GM19324 (cell line): ENCODE results near the gene STAT3.
A peak's percentile ranks its signal among the peaks of the same experiment; 100 is the strongest.
"Not testable (repeated sequence)": the region's sequence is repeated elsewhere in the genome, so short reads cannot be mapped to it uniquely, and the experiment has no call there.

Experiments used
- ATAC-seq: cut with Tn5 transposase; IDR thresholded peaks from one replicate; pipeline ENCODE4 v1.9.1; 2021; ENCODE audit warnings: mild to moderate bottlenecking, moderate library complexity; ENCODE audit not compliant: unreplicated experiment, low FRiP score

STAT3 gene

GRCh38 chr17:42388381-42389134, at the start of gene STAT3:
Gene STAT3 (minus strand): TSS chr17:42388442. CDS start chr17:42348516, 39,926 bp downstream.
- ATAC-seq = peak; percentile 93

GRCh38 chr17:42436391-42436790, 48.1 kb upstream of the STAT3 start:
- no peak for ATAC-seq

GRCh38 chr17:42431758-42432161, 43.5 kb upstream of the STAT3 start:
- no peak for ATAC-seq

- ATAC-seq = no peak
These were observed 41.6 kb upstream of the STAT3 start for GRCh38 chr17:42429726-42430447.

DNA sequence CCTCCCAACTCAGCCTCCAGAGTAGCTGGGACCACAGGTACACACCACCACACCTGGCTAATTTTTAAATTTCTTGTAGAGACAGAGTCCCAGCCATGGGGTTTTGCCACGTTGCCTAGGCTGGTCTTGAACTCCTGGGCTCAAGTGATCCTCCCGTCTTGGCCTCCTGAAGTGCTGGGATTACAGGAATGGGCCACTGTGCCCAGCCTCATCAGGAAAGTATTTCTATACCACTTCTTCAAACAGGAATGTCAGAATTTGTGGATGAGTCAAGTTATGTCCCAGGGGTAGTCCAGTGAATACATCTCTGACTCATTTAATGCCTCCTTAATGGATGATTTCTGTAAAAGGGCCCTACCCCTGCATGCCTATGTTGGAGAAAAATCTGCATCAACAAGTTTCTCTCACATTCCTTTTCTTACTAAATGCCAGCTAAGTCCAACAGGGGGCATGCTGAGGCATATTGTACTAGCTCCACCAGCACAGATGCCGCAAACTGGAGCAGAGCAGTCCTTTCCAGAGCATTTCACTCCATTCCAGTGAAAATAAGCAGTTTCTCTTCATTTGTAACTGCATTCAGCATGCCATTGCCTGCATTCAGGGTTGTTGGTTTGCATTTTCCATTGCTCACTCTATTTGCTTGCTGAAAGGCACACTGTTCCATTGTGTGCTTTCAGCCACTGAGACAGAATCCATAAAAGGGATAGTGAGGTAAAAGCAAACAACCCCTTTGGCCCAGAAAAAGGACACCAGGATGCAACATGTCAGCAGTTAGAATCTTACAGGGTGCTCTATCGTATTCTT, 40.1 kb upstream of the STAT3 start:
- ATAC-seq = no peak

- no peak for ATAC-seq
These were observed 36.9 kb upstream of the STAT3 start for GRCh38 chr17:42424991-42425610.

DNA sequence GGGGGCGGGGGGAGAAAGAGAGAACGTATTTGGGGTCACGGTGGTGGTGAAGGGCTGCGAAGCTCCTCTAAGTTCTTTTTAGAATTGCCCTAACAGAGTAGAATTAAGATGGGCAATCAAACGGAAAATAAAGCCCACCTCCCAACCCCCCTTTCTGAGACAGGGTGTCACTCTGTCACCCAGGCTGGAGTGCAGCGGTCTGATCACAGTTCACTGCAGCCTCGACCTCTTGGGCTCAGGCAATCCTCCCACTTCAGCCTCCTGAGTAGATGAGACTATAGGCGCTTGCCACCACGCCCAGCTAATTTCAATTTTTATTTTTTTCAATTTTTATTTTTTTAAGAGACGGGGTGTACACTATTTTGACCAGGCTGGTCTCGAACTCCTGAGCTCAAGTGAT, 35.5 kb upstream of the STAT3 start:
- ATAC-seq = no peak

DNA sequence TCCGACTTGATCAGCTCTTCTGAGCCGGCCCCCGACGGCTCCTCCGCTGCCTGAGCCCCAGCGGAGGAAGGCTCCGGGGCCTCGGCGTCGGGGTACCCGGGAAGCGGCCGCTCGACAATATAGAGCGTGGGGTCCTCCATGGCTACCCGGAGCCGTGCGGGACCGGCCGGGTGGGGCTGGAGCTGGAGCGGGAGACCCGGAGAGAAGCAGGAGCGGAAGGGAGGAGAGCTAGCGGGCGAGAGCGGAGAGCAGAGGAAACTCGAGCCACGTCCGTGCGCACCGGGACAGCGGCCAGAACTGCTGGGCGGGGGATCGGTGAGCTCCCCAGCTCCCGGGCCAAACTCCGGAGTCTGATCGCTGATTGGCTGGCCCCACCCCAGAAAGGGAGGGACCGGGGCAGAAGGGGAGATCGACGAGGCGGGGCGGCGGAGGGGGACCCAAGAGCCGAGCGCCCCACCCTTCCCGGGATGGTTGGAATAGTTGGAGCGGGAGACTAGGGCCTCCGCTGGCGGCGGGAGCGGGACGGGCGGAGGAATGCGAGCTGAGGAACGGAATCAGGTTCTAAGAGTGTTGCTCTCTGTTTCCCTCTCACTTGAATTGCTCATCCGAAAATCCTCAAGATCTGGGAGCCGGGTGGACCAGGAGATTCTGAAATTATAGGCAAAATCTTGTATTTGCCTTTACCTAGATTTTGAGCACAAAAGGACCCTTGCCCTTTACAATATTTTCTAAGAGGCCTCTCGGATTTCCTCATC, 34.9 kb upstream of the STAT3 start, which contains the start of gene CAVIN1:
CAVIN1 (minus strand) TSS at position 299 of the 755 bp plus-strand sequence; CDS start at position 140, 159 bp downstream.
- no peak for ATAC-seq

GRCh38 chr17:42422412-42422957, 34.2 kb upstream of the STAT3 start:
- no peak for ATAC-seq

DNA sequence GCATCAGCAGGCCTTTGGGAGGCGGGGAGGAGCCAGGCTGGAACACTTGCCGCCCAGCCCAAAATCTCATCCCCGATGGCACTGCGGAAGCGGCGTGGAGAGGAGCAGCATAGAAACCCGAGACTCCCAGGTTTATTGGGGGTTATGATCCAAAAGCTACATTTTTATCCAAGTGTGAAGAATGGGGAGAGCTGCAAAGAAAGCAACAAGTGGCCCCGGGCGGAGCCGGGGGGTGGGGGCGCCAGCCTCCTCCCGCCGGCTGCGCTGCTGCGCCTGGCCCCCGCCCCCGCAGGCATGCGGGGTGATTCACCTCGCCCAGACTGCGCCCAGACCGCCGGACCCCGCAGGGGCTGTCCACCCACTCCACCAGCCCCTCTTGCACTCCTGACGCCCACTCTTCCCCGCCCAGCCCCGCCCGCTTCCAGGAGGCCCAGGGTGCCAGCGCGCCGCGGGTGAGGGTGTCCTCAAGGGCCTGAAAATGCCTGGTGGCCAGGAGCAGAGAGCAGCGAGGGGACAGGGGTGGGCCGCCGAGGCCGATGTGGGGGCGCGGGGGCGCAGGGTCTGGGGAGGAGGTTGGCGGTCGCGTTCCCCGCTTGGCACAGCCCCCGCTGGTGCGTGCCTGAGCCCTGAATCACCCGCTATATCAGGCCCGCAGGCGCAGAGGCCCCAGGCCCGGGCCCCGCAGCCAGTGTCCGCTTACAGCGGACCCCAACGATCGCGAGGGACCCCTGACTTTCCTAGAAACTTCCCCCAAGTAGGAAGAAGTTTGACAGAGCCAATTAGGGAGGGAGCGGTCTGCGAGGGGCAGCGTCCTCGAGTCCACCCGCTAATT, 33.5 kb upstream of the STAT3 start:
- ATAC-seq = no peak

- ATAC-seq = no peak
These were observed 32.9 kb upstream of the STAT3 start for GRCh38 chr17:42421136-42421506.

DNA sequence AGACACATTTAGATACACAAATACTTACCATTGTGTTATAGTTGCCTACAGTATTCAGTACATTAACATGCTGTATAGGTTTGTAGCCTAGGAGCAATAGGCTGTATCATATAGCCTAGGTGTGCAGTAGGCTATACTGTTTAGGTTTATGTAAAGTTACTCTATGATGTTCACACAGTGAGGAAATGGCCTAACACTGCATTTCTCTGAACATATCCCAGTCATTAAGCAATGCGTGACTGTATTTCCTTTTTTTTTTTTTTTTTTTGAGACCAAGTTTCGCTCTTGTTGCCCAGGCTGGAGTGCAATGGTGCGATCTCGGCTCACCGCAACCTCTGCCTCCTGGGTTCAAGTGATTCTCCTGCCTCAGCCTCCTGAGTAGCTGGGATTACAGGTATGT, 29.7 kb upstream of the STAT3 start:
- not testable (repeated sequence) for ATAC-seq

DNA sequence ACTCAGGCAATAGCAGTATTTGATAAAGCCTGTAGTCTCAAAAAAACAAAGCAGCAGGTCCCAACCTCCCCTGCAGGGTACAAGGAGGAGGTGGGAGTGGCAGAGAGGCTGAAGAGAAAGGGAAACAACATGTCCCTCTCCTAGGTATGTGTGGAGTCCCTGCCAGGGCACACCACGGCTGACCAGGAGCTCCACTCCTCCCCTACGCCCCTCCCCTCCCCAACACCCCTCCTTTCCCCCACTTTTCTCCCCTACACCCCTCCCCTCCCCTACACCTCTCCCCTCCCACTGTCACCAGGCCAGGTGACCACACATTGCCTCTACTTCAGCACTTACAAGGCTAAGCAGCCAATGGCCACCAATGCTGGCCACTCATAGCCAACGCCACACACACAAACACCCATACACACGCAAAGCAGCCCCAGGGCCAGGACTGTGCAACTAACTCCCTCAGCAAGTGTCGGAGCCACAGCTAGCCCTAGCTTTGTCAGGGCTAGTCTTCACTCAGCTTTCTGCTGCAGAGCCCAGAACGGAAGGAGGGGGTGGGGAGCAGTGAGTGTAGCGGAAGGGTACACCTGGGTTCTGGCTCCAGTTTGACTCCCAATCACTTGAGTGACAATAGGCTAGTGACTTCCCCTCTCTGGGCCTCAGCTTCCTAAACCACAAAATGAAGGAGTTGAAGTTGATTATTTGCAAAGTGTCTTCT, 26.6 kb upstream of the STAT3 start:
- no peak for ATAC-seq

DNA sequence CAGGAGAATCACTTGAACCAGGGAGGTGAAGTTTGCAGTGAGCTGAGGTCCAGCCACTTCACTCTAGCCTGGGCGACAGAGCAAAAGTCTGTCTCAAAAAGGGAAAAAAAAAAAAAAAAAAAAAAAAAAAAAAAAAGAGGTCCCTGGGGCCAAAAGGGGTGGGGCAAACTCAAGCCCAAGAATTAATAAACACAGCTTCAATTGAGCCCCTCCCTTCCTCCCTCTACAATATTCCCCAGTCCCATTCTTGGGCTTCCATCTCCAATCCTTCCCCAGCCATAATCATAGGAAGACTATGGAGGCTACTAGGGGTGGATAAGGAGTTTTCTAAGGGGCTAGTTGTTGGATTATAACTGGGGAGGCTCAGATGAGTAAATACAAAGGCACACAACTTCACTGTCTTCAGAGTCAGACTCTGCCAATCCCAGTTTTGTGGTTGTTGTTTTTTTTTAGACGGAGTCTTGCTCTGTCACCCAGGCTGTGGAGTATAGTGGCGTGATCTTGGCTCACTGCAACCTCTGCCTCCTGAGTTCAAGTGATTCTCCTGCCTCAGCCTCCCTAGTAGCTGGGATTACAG, 25.3 kb upstream of the STAT3 start:
- ATAC-seq = no peak

- ATAC-seq = no peak
These were observed 23.9 kb upstream of the STAT3 start for GRCh38 chr17:42411905-42412679.

GRCh38 chr17:42411361-42411760, 23.1 kb upstream of the STAT3 start:
- no peak for ATAC-seq

DNA sequence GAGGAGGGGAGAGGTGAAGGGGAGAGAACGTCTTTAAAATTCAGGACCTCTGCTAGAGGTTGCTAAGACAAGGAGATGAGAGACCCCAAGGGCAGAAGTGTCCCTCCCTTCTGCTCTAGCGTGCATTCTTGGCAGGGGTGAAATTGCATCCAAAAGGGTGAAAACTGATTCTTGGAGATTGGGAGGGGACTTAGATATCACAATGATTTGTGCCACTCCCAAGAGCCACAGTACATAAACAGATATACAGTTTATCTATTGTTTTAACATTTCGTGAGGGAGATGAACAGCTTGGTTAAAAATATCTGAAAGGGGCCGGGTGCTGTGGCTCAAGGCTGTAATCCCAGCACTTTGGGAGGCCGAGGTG, 22.1 kb upstream of the STAT3 start:
- no peak for ATAC-seq
